Chondrocyte (in vitro differentiated cells): ENCODE measurements around the gene PTCH1. TPM values are rescaled to one million over a fixed set of nuclear protein-coding genes. Genes with fewer than 3 reads are reported as not detected.

ENCODE experiments used
- DNase-seq: peaks from one replicate; pipeline ENCODE4 v3.0.0; 2021; ENCODE audit warnings: mixed read lengths, low spot score
- H3K27ac Mint-ChIP-seq: one replicate; pipeline ENCODE4 v1.8.0; 2021; ENCODE audit warnings: mild to moderate bottlenecking, moderate library complexity, mixed read lengths; ENCODE audit not compliant: unreplicated experiment
- H3K27me3 Mint-ChIP-seq: 2 replicates; pipeline ENCODE4 v1.8.0; 2021; ENCODE audit warnings: low read depth, mixed read lengths
- H3K36me3 Mint-ChIP-seq: 2 replicates; pipeline ENCODE4 v1.8.0; 2021; ENCODE audit warnings: low read depth, mixed read lengths
- H3K4me1 Mint-ChIP-seq: 2 replicates; pipeline ENCODE4 v1.8.0; 2021; ENCODE audit warnings: low read depth, mild to moderate bottlenecking, mixed read lengths
- H3K4me3 Mint-ChIP-seq: one replicate; pipeline ENCODE4 v1.8.0; 2021; ENCODE audit warnings: mild to moderate bottlenecking, moderate library complexity, mixed read lengths; ENCODE audit not compliant: unreplicated experiment
- H3K9me3 Mint-ChIP-seq: 2 replicates; pipeline ENCODE4 v1.8.0; 2021; ENCODE audit warnings: low read depth, mixed read lengths
- total RNA-seq: library from RNA; stranded (reverse); gene quantifications from 3 replicates; pipeline ENCODE4 v1.2.1, GENCODE V29; 2021
- TF ChIP-seq, protein P1 (sequence below): fragments of 200-600 bp; sonication (generic); IDR thresholded peaks from 2 replicates; pipeline ENCODE4 v1.5.0; 2021; ENCODE audit warnings: antibody characterized with exemption, mild to moderate bottlenecking, moderate library complexity

Gene PTCH1
- total RNA-seq, 1 donor from 2014 or later, result 10.4 TPM

DNA sequence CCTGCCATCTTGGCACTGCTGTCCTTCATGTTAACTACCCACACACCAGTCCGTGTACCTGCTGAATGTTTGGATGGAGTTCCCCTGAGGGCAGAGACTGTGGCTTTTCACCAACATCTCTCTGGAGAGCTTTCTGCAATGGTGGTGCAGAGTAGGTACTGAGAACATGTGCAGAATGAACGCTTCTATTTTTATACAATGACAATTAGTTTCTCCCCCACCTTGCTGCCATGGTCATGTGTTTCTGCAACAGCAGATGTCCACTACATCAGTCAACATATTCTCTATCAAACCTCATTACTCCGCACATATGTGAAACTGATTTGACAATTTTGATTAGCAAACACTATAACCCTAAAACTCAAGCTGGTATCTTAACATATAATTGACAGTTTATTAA is 14.5 kb downstream of the PTCH1 start:
- no peaks in the 10 kb centered on the region for H3K27me3 Mint-ChIP-seq
- no peaks in the 10 kb centered on the region for H3K36me3 Mint-ChIP-seq
- H3K9me3 Mint-ChIP-seq, result no peaks in the 10 kb centered on the region
- no peak overlapping the region for H3K27ac Mint-ChIP-seq
- TF ChIP-seq, protein P1, sequence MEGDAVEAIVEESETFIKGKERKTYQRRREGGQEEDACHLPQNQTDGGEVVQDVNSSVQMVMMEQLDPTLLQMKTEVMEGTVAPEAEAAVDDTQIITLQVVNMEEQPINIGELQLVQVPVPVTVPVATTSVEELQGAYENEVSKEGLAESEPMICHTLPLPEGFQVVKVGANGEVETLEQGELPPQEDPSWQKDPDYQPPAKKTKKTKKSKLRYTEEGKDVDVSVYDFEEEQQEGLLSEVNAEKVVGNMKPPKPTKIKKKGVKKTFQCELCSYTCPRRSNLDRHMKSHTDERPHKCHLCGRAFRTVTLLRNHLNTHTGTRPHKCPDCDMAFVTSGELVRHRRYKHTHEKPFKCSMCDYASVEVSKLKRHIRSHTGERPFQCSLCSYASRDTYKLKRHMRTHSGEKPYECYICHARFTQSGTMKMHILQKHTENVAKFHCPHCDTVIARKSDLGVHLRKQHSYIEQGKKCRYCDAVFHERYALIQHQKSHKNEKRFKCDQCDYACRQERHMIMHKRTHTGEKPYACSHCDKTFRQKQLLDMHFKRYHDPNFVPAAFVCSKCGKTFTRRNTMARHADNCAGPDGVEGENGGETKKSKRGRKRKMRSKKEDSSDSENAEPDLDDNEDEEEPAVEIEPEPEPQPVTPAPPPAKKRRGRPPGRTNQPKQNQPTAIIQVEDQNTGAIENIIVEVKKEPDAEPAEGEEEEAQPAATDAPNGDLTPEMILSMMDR, result no peak
- DNase-seq, result no peak
- no peak overlapping the region for H3K4me3 Mint-ChIP-seq
- peaks cover 43% of the 10 kb centered on the region for H3K4me1 Mint-ChIP-seq

DNA sequence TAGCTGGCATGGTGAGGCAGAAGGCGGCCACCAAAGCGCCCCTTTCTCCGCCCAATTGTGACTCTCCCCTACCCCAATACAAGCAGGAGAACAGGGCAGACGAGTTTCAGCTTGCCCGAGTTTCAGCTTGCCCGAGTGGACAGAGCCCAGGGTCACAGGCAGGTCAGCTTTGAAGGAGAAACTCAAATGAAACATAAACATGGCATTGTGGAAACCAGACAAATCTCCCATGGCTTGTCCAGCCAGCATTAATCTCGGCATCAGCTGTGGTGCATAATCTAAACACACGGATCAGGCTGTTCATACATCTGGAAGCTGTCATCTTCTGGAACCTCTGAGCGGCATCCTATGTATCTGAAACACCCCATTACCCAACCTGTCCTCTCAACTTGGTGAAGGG is 16.9 kb downstream of the PTCH1 start:
- no peaks in the 10 kb centered on the region for H3K9me3 Mint-ChIP-seq
- no peak for DNase-seq
- H3K36me3 Mint-ChIP-seq, result peaks cover 1% of the 10 kb centered on the region
- H3K4me1 Mint-ChIP-seq, result peaks cover 46% of the 10 kb centered on the region
- H3K27me3 Mint-ChIP-seq, result no peaks in the 10 kb centered on the region
- no peak overlapping the region for H3K4me3 Mint-ChIP-seq
- TF ChIP-seq, protein P1, result no peak
- no peak overlapping the region for H3K27ac Mint-ChIP-seq

DNA sequence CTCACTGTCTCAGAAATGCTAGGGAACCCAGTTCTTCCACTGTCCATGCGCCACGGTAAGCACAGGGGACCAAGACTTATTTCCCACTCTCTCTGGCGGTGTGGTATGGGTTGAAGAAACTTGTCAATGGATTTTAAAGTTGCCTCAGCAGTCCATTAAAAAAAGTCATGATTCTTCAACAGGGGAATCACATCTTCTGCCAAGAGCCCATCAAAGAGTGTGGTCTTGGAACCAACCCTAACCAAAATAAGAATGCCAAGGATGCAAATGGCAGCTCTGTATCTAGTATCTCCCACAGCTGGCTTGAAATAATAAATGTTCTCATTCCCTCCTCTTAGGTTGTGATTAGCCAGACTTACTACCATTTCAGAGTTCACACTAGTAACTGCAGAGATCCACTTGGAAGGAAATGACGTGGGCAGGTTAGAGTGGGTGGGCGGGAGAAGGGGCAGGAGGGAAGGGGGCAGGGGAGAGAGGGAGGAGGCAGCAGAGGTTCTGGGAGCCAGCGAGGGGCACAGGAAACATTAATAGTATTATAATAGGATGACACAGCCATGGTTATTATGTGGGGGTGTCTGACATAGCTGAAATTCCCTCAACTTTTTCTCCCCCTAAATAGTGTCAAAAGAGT is 17.6 kb downstream of the PTCH1 start:
- Mint-ChIP-seq H3K27me3 (no peaks in the 10 kb centered on the region), H3K4me1 (peaks cover 40% of the 10 kb centered on the region), H3K27ac (no peak overlapping the region), H3K9me3 (no peaks in the 10 kb centered on the region), H3K4me3 (no peak overlapping the region), H3K36me3 (peaks cover 1% of the 10 kb centered on the region)
- no peak for DNase-seq
- TF ChIP-seq, protein P1, result no peak

DNA sequence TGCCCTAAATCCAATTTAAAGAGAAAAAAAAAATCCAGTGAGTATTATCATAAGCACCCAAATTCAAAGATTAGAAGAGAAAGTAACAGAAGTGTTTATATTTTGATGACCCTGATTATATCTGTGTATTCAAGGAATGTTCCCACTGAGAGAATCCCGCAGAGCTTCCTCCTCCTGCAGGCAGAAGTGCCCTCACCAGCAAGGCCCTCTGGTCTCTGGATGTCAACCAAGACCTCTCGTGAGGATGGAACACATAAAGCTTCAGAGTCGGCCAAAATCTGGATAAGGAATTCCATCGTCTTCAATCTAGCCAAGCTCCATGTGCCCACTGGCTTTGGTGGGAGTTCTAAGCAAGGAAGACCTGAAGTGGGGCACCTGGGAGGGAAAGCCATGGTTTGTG is 18.1 kb downstream of the PTCH1 start:
- DNase-seq, result no peak
- Mint-ChIP-seq H3K4me1 (peaks cover 37% of the 10 kb centered on the region), H3K36me3 (peaks cover 1% of the 10 kb centered on the region), H3K4me3 (no peak overlapping the region), H3K27ac (no peak overlapping the region), H3K27me3 (no peaks in the 10 kb centered on the region), H3K9me3 (no peaks in the 10 kb centered on the region)
- TF ChIP-seq, protein P1, result no peak

DNA sequence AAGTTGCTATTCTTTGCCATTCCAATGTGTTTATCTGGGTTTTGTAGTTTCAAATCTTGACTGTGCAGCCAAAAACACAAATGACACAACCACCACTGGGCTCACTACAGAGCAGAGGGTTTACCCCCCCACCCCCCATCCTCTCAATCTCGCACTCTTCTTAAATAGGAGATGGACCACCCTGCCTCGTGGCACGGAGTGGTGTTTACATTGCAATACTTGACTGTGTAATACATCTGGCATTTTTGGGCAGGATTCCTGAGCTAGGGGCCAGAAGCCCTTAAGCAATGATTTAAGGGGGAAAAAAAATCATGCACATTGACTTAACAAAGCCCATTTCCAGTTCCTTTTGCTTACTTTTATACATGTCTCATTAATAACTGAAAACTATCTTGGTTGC is 19.0 kb downstream of the PTCH1 start:
- Mint-ChIP-seq H3K9me3 (no peaks in the 10 kb centered on the region), H3K27me3 (no peaks in the 10 kb centered on the region), H3K4me1 (peaks cover 37% of the 10 kb centered on the region), H3K27ac (no peak overlapping the region), H3K4me3 (no peak overlapping the region), H3K36me3 (peaks cover 1% of the 10 kb centered on the region)
- TF ChIP-seq, protein P1, result no peak
- no peak for DNase-seq
